ENCODE results near the gene LYG1. TPM values are rescaled to one million over a fixed set of nuclear protein-coding genes. Genes with fewer than 3 reads are reported as not detected.
"Not testable (repeated sequence)": the region's sequence is repeated elsewhere in the genome, so short reads cannot be mapped to it uniquely, and the experiment has no call there.

LYG1 gene
- total and polyA plus RNA-seq, 8 donors, result 0.93 to 3.6 (median 2.4) TPM

- Histone ChIP-seq H3K4me1 (peaks cover 16 to 47% of the 10 kb centered on the region in 2 donors), H3K9me3 (no peaks in the 10 kb centered on the region), H3K36me3 (peaks cover 0 to 19% of the 10 kb centered on the region in 2 donors), H3K27ac (peak within 1 kb of the TSS; percentile 88 to 95), H3K27me3 (no peaks in the 10 kb centered on the region), H3K4me3 (peak within 1 kb of the TSS; percentile 66 to 97)
- peak; percentile 93 for ATAC-seq
- no peak for TF ChIP-seq CTCF (IDR thresholded peaks at IDR 0.05)
- intact Hi-C loops (cut with DNase I), result loop anchor here in 1 of 2 donors (10.0 kb wide), 1 partner anchor 151 kb away; the partner anchor contains the start of genes MITD1 and MRPL30
- DNase-seq, result peak; percentile 99 to 100 (median 99)
Measured at GRCh38 chr2:99335911-99336803, 35.2 kb upstream of the LYG1 start, which contains the start of gene TXNDC9. TXNDC9 (minus strand) TSS chr2:99336333; CDS start chr2:99333210, 3,123 bp downstream.

- intact Hi-C loops (cut with DNase I), result no loop called here
- no peak overlapping the region for H3K27ac ChIP-seq
- H3K36me3 ChIP-seq, result peaks cover 0 to 99% of the 10 kb centered on the region in 2 donors
- no peaks in the 10 kb centered on the region for H3K9me3 ChIP-seq
- H3K4me1 ChIP-seq, result no peaks in the 10 kb centered on the region
- ATAC-seq (no peak), DNase-seq (no peak)
- no peaks in the 10 kb centered on the region for H3K27me3 ChIP-seq
- no peak for TF ChIP-seq CTCF (IDR thresholded peaks at IDR 0.05)
- H3K4me3 ChIP-seq, result no peak overlapping the region
Measured at GRCh38 chr2:99325384-99325783, 24.4 kb upstream of the LYG1 start.

- ATAC-seq; intact Hi-C loops (cut with DNase I); H3K27ac ChIP-seq; H3K9me3 ChIP-seq; H3K4me1 ChIP-seq; H3K27me3 ChIP-seq; H3K4me3 ChIP-seq; DNase-seq: not testable (repeated sequence)
- peaks cover 0 to 62% of the 10 kb centered on the region in 2 donors for H3K36me3 ChIP-seq
Measured at GRCh38 chr2:99317873-99318200, 16.8 kb upstream of the LYG1 start.

GRCh38 chr2:99317161-99317872, 16.3 kb upstream of the LYG1 start:
- peaks cover 0 to 57% of the 10 kb centered on the region in 2 donors for H3K36me3 ChIP-seq
- TF ChIP-seq CTCF (IDR thresholded peaks at IDR 0.05), result no peak

GRCh38 chr2:99299580-99299979, 1.4 kb downstream of the LYG1 start:
- intact Hi-C loops (cut with DNase I), result no loop called here
- no peak for ATAC-seq
- no peaks in the 10 kb centered on the region for H3K4me1 ChIP-seq
- H3K4me3 ChIP-seq, result no peak overlapping the region
- DNase-seq, result no peak
- peaks cover 0 to 3% of the 10 kb centered on the region in 2 donors for H3K9me3 ChIP-seq
- TF ChIP-seq CTCF (IDR thresholded peaks at IDR 0.05), result no peak
- no peak overlapping the region for H3K27ac ChIP-seq
- no peaks in the 10 kb centered on the region for H3K27me3 ChIP-seq
- H3K36me3 ChIP-seq, result peaks cover 0 to 10% of the 10 kb centered on the region in 2 donors

More at GRCh38 chr2:99317161-99317872, 16.3 kb upstream of the LYG1 start:
- DNase-seq (no peak), ATAC-seq (no peak)
- Histone ChIP-seq H3K4me3 (no peak overlapping the region), H3K4me1 (no peaks in the 10 kb centered on the region), H3K27me3 (no peaks in the 10 kb centered on the region), H3K9me3 (no peaks in the 10 kb centered on the region), H3K27ac (no peak overlapping the region)
- intact Hi-C loops (cut with DNase I), result no loop called here
